Fibroblast of lung (primary cell): Measurements from ENCODE around the gene SRCIN1. TPM values are rescaled to one million over a fixed set of nuclear protein-coding genes. Genes with fewer than 3 reads are reported as not detected.

Experiments
- DNase-seq, 2 donors: peaks; one replicate each; pipeline versions ENCODE4 v3.0.0 to v3.0.0-alpha.2; 2010; ENCODE audit warnings: low read depth in 2 of 2
- H2AFZ ChIP-seq: 2 replicates; pipeline ENCODE4 v1.5.1; 2012; ENCODE audit warnings: low read length, control low read depth, inconsistent platforms
- H3K27ac ChIP-seq: 2 replicates; pipeline ENCODE4 v1.5.1; 2011; ENCODE audit warnings: low read length, control low read depth; ENCODE audit not compliant: insufficient read depth
- H3K27me3 ChIP-seq: 2 replicates; pipeline ENCODE4 v1.5.1; 2011; ENCODE audit warnings: mild to moderate bottlenecking, low read length; ENCODE audit not compliant: control insufficient read depth, insufficient read depth
- H3K36me3 ChIP-seq: 2 replicates; pipeline ENCODE4 v1.5.1; 2011; ENCODE audit warnings: low read length; ENCODE audit not compliant: control insufficient read depth, insufficient read depth
- H3K4me1 ChIP-seq: 2 replicates; pipeline ENCODE4 v1.5.1; 2011; ENCODE audit warnings: low read length; ENCODE audit not compliant: control insufficient read depth, insufficient read depth; ENCODE audit errors: extremely low read depth
- H3K4me2 ChIP-seq: 2 replicates; pipeline ENCODE4 v1.5.1; 2011; ENCODE audit warnings: low read length, control low read depth; ENCODE audit not compliant: insufficient read depth; ENCODE audit errors: extremely low read depth
- H3K4me3 ChIP-seq, 4 experiments: fragments of 200-600 bp in 1 of 4; sonication (generic) in 1 of 4; replicated peaks in 1 of 4; 2 replicates each; pipeline ENCODE4 v1.5.1; 2011 to 2016; ENCODE audit warnings: low read length in 4 of 4, low read depth in 3 of 4, mild to moderate bottlenecking in 3 of 4, control low read depth in 2 of 4, inconsistent platforms in 1 of 4, mixed read lengths in 1 of 4; ENCODE audit not compliant: insufficient read depth in 1 of 4; ENCODE audit errors: control extremely low read depth in 1 of 4
- H3K79me2 ChIP-seq: 2 replicates; pipeline ENCODE4 v1.5.1; 2012; ENCODE audit warnings: mild to moderate bottlenecking, low read length, inconsistent platforms; ENCODE audit not compliant: control insufficient read depth, insufficient read depth
- H3K9ac ChIP-seq: 2 replicates; pipeline ENCODE4 v1.5.1; 2011; ENCODE audit warnings: mild to moderate bottlenecking, low read length, control low read depth; ENCODE audit not compliant: insufficient read depth
- H3K9me3 ChIP-seq: 2 replicates; pipeline ENCODE4 v1.5.1; 2012; ENCODE audit warnings: low read depth, low read length; ENCODE audit not compliant: control insufficient read depth, insufficient read depth
- H4K20me1 ChIP-seq: 2 replicates; pipeline ENCODE4 v1.5.1; 2011; ENCODE audit warnings: low read length; ENCODE audit not compliant: control insufficient read depth, insufficient read depth; ENCODE audit errors: extremely low read depth
- EZH2 ChIP-seq: IDR thresholded peaks from 2 replicates; pipeline ENCODE4 v1.5.1; 2012; ENCODE audit warnings: low read length, control low read depth, mild to moderate bottlenecking; ENCODE audit errors: missing control alignments
- polyA plus RNA-seq, 2 donors: library from polyadenylated mRNA; depleted of rRNA in 1 of 2; stranded (reverse) in 1 of 2; unstranded in 1 of 2; fragments of >200 nt; gene quantifications; 2 replicates each; pipeline ENCODE4 v1.2.1, GENCODE V29; 2011 to 2012; ENCODE audit warnings: missing spikeins in 1 of 2
- total RNA-seq: library from RNA; depleted of rRNA; stranded (reverse); fragments of >200 nt; gene quantifications from 2 replicates; pipeline ENCODE4 v1.2.1, GENCODE V29; 2014
- TF ChIP-seq, protein P1 (sequence below), 2 donors: IDR thresholded peaks in 1 of 2; conservative IDR thresholded peaks in 1 of 2; 1 replicate in 1 of 2; 2 replicates in 1 of 2; pipeline ENCODE4 v1.5.1; 2011 to 2012; ENCODE audit warnings: low read length in 2 of 2, control low read depth in 1 of 2, inconsistent platforms in 1 of 2, low read depth in 1 of 2, mild to moderate bottlenecking in 1 of 2

Gene SRCIN1
- total and polyA plus RNA-seq, 2 donors (not counting 1 experiment from before 2014, with no cell fraction given): under 0.01 TPM; not detected in 1

DNA sequence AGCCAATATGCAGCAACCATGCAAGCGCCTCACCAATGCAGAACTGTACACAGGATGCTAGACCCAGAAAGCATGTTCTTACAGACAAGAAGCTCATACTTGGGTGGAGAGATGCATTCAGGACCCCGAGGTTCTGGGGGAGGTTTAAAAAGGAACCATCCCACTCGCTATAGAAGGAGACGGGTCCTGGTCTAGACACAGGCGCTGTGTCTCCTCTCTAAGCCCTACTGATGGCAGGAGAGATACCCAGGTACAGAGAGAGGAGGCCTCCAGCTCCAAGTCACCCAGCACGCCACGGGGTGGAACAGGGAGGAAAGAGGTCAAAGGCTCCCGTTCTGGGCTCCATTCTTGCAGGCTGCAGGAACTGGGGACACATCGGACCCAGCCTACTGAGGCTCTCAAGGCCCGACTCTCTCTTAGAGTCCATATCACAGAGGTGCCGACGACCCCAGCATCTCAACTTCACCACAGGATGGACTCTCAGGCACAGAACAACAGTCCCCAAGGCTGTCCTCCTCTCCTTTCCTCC is 28.0 kb downstream of the SRCIN1 start:
- TF ChIP-seq, protein P1, sequence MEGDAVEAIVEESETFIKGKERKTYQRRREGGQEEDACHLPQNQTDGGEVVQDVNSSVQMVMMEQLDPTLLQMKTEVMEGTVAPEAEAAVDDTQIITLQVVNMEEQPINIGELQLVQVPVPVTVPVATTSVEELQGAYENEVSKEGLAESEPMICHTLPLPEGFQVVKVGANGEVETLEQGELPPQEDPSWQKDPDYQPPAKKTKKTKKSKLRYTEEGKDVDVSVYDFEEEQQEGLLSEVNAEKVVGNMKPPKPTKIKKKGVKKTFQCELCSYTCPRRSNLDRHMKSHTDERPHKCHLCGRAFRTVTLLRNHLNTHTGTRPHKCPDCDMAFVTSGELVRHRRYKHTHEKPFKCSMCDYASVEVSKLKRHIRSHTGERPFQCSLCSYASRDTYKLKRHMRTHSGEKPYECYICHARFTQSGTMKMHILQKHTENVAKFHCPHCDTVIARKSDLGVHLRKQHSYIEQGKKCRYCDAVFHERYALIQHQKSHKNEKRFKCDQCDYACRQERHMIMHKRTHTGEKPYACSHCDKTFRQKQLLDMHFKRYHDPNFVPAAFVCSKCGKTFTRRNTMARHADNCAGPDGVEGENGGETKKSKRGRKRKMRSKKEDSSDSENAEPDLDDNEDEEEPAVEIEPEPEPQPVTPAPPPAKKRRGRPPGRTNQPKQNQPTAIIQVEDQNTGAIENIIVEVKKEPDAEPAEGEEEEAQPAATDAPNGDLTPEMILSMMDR (conservative IDR thresholded peaks at IDR 0.05 in 1 of 2, IDR thresholded peaks at IDR 0.05 in 1 of 2; ENCODE audit: low read depth in 1 of 2, low read length in 2 of 2): no peak
- no peak for TF ChIP-seq EZH2
- H3K27me3 ChIP-seq: peaks cover 63% of the 10 kb centered on the region
- H3K27ac ChIP-seq: no peak overlapping the region
- H3K36me3 ChIP-seq: no peaks in the 10 kb centered on the region
- H4K20me1 ChIP-seq: no peaks in the 10 kb centered on the region
- no peak overlapping the region for H3K4me3 ChIP-seq
- H3K9me3 ChIP-seq: no peaks in the 10 kb centered on the region
- no peak overlapping the region for H3K9ac ChIP-seq
- no peak for DNase-seq
- no peaks in the 10 kb centered on the region for H3K79me2 ChIP-seq
- H3K4me1 ChIP-seq: no peaks in the 10 kb centered on the region
- H3K4me2 ChIP-seq: no peak overlapping the region
- no peak overlapping the region for H2AFZ ChIP-seq

DNA sequence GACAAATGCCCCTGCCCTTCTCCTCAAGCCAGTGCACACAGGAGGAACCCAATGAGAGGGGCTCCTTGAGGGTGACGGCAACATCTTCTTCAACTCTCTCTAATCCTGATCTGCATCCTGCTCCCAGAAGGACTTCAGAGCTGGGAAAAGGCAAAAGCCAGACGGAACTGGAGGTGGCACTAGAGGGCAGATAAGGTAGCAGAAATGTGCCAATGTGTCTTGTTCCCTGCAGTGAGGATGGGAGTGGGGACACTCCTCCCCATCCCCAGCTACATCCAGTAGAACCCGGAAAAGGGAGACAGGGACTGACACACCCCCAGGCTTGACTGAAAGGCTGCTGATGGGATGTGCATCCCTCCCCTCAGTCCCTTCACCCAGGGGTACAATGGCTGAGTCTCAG is 28.5 kb downstream of the SRCIN1 start:
- DNase-seq: no peak
- Histone ChIP-seq H3K4me3 (no peak overlapping the region), H3K27me3 (peaks cover 63% of the 10 kb centered on the region), H3K9me3 (no peaks in the 10 kb centered on the region), H4K20me1 (no peaks in the 10 kb centered on the region), H2AFZ (no peak overlapping the region), H3K79me2 (no peaks in the 10 kb centered on the region), H3K4me1 (no peaks in the 10 kb centered on the region), H3K4me2 (no peak overlapping the region), H3K27ac (no peak overlapping the region), H3K36me3 (no peaks in the 10 kb centered on the region), H3K9ac (no peak overlapping the region)
- no peak for TF ChIP-seq EZH2
- TF ChIP-seq, protein P1 (conservative IDR thresholded peaks at IDR 0.05 in 1 of 2, IDR thresholded peaks at IDR 0.05 in 1 of 2; ENCODE audit: low read depth in 1 of 2, low read length in 2 of 2): no peak

DNA sequence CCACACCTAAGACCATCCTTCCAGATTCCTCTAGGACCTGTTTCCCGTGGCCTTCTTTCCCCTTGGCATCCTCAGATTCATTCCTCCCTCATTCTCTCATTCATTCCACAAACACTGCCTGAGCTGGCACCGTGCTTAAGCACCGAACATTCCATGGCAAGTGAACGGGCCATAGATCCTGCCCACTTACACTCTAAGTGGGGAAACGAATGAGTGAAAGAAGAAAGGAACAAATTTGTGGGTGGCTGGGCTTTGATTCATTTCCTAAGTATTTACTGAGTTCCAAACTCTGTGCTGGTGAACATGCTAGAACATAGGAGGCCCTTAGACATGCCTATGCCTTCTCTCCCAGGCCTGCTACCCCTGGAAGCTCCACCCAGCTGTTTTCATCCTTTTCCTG is 30.0 kb downstream of the SRCIN1 start:
- H4K20me1 ChIP-seq: no peaks in the 10 kb centered on the region
- H3K27ac ChIP-seq: no peak overlapping the region
- H3K79me2 ChIP-seq: no peaks in the 10 kb centered on the region
- no peak overlapping the region for H3K9ac ChIP-seq
- TF ChIP-seq, protein P1 (conservative IDR thresholded peaks at IDR 0.05 in 1 of 2, IDR thresholded peaks at IDR 0.05 in 1 of 2; ENCODE audit: low read depth in 1 of 2, low read length in 2 of 2): no peak
- TF ChIP-seq EZH2: no peak
- no peak overlapping the region for H3K4me3 ChIP-seq
- H3K27me3 ChIP-seq: peaks cover 71% of the 10 kb centered on the region
- no peak overlapping the region for H3K4me2 ChIP-seq
- DNase-seq: peak in 1 of 2 donors; percentile 46
- no peaks in the 10 kb centered on the region for H3K36me3 ChIP-seq
- H2AFZ ChIP-seq: no peak overlapping the region
- no peaks in the 10 kb centered on the region for H3K4me1 ChIP-seq
- no peaks in the 10 kb centered on the region for H3K9me3 ChIP-seq
